ENCODE results near the gene CCL23.

DNA sequence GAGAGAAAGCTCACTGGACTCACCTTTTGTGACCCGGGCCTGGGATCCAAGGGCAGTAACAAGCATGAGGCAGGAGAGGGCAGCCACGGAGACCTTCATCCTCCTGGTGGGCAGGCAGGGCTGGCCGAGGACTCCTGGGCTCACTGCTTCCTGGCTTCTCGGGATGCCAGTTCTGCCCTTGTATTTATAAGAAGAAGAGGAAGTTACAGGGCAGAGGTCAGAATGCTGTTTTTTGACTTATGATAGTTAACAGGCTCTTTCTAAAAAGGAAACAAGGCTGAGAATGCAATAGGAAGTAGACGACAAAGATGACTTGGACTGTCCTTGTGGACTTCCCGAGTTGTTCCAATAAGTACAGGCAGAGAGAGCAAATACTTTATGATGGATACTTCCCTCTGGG lies at the start of gene CCL23:
- TF ChIP-seq POLR2AphosphoS5 (IDR thresholded peaks at IDR 0.05; ENCODE audit: low read depth, low read length), result no peak
- TF ChIP-seq, protein P1, sequence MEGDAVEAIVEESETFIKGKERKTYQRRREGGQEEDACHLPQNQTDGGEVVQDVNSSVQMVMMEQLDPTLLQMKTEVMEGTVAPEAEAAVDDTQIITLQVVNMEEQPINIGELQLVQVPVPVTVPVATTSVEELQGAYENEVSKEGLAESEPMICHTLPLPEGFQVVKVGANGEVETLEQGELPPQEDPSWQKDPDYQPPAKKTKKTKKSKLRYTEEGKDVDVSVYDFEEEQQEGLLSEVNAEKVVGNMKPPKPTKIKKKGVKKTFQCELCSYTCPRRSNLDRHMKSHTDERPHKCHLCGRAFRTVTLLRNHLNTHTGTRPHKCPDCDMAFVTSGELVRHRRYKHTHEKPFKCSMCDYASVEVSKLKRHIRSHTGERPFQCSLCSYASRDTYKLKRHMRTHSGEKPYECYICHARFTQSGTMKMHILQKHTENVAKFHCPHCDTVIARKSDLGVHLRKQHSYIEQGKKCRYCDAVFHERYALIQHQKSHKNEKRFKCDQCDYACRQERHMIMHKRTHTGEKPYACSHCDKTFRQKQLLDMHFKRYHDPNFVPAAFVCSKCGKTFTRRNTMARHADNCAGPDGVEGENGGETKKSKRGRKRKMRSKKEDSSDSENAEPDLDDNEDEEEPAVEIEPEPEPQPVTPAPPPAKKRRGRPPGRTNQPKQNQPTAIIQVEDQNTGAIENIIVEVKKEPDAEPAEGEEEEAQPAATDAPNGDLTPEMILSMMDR (IDR thresholded peaks at IDR 0.05), result no peak
- no peak for TF ChIP-seq TCF7L2 (IDR thresholded peaks at IDR 0.05; ENCODE audit: low read depth, low read length)
- TF ChIP-seq, protein P2, sequence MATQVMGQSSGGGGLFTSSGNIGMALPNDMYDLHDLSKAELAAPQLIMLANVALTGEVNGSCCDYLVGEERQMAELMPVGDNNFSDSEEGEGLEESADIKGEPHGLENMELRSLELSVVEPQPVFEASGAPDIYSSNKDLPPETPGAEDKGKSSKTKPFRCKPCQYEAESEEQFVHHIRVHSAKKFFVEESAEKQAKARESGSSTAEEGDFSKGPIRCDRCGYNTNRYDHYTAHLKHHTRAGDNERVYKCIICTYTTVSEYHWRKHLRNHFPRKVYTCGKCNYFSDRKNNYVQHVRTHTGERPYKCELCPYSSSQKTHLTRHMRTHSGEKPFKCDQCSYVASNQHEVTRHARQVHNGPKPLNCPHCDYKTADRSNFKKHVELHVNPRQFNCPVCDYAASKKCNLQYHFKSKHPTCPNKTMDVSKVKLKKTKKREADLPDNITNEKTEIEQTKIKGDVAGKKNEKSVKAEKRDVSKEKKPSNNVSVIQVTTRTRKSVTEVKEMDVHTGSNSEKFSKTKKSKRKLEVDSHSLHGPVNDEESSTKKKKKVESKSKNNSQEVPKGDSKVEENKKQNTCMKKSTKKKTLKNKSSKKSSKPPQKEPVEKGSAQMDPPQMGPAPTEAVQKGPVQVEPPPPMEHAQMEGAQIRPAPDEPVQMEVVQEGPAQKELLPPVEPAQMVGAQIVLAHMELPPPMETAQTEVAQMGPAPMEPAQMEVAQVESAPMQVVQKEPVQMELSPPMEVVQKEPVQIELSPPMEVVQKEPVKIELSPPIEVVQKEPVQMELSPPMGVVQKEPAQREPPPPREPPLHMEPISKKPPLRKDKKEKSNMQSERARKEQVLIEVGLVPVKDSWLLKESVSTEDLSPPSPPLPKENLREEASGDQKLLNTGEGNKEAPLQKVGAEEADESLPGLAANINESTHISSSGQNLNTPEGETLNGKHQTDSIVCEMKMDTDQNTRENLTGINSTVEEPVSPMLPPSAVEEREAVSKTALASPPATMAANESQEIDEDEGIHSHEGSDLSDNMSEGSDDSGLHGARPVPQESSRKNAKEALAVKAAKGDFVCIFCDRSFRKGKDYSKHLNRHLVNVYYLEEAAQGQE (IDR thresholded peaks at IDR 0.05; ENCODE audit: insufficient read depth in 1 of 2, low read depth in 2 of 2, low read length in 1 of 2), result no peak

All from Panc1 (cell line).